PFSK-1 (cell line): ENCODE measurements around the gene DLGAP1.

Source experiments
- POLR2AphosphoS5 ChIP-seq: IDR thresholded peaks from 2 replicates; pipeline ENCODE4 v1.6.1; 2012; ENCODE audit warnings: low read depth, mild to moderate bottlenecking, control low read depth, low read length, moderate library complexity
- REST ChIP-seq, 2 experiments: IDR thresholded peaks; 2 replicates each; pipeline versions ENCODE4 v1.6.1 to v1.8.0; 2011 to 2012; ENCODE audit warnings: low read depth in 2 of 2, low read length in 2 of 2, control low read depth in 1 of 2, inconsistent platforms in 1 of 2, mild to moderate bottlenecking in 1 of 2, moderate library complexity in 1 of 2; ENCODE audit not compliant: insufficient read depth in 1 of 2
- SIN3A ChIP-seq: IDR thresholded peaks from 2 replicates; pipeline ENCODE4 v1.6.1; 2012; ENCODE audit warnings: mild to moderate bottlenecking, low read length, moderate library complexity, borderline replicate concordance; ENCODE audit not compliant: insufficient read depth

GRCh38 chr18:3449512-3450011, 1005.5 kb downstream of the DLGAP1 start:
- TF ChIP-seq REST (IDR thresholded peaks at IDR 0.05; ENCODE audit: insufficient read depth in 1 of 2, low read depth in 2 of 2, low read length in 2 of 2) = no peak
- peak; percentile 53; the same call in 1 of the 2 replicates for TF ChIP-seq SIN3A
- TF ChIP-seq POLR2AphosphoS5 = no peak; the same call in 1 of the 2 replicates
